Fibroblast of skin of left quadriceps (primary cell): ENCODE data around the gene CPNE2.
"Not testable (repeated sequence)": the region's sequence is repeated elsewhere in the genome, so short reads cannot be mapped to it uniquely, and the experiment has no call there.

Source experiments
- DNase-seq, 2 experiments: peaks; one replicate each; pipeline ENCODE4 v3.0.0-alpha.2; 2013; ENCODE audit warnings: low read depth in 2 of 2

CPNE2 gene

GRCh38 chr16:57098188-57098841 is 5.9 kb downstream of the CPNE2 start:
- no peak for DNase-seq

GRCh38 chr16:57099965-57100364 is 7.6 kb downstream of the CPNE2 start:
- DNase-seq = not testable (repeated sequence)

GRCh38 chr16:57100445-57100844 is 8.1 kb downstream of the CPNE2 start:
- no peak for DNase-seq

GRCh38 chr16:57102888-57103851 is 10.8 kb downstream of the CPNE2 start:
- DNase-seq = no peak

GRCh38 chr16:57104706-57105105 is 12.3 kb downstream of the CPNE2 start:
- no peak for DNase-seq

GRCh38 chr16:57105184-57105583 is 12.8 kb downstream of the CPNE2 start:
- no peak for DNase-seq

- no peak for DNase-seq
Observed at GRCh38 chr16:57106767-57107166, 14.4 kb downstream of the CPNE2 start.

GRCh38 chr16:57107321-57107922 is 15.0 kb downstream of the CPNE2 start:
- DNase-seq = no peak

- no peak for DNase-seq
Observed at GRCh38 chr16:57108432-57108831, 16.0 kb downstream of the CPNE2 start.

- not testable (repeated sequence) for DNase-seq
Observed at GRCh38 chr16:57109259-57110105, 17.1 kb downstream of the CPNE2 start.

GRCh38 chr16:57110937-57111336 is 18.6 kb downstream of the CPNE2 start:
- no peak for DNase-seq

- DNase-seq = no peak
Observed at GRCh38 chr16:57111420-57111819, 19.0 kb downstream of the CPNE2 start.

- no peak for DNase-seq
Observed at GRCh38 chr16:57112403-57113041, 20.1 kb downstream of the CPNE2 start.

GRCh38 chr16:57113042-57113453 is 20.7 kb downstream of the CPNE2 start:
- no peak for DNase-seq

GRCh38 chr16:57113664-57114063 is 21.3 kb downstream of the CPNE2 start:
- no peak for DNase-seq

- no peak for DNase-seq
Observed at GRCh38 chr16:57115168-57115513, 22.8 kb downstream of the CPNE2 start.

- no peak for DNase-seq
Observed at GRCh38 chr16:57115514-57116182, 23.3 kb downstream of the CPNE2 start.

GRCh38 chr16:57118461-57119084 is 26.2 kb downstream of the CPNE2 start:
- no peak for DNase-seq

GRCh38 chr16:57123216-57123973 is 31.0 kb downstream of the CPNE2 start:
- DNase-seq = no peak
